K562 (cell line): ENCODE data around the gene ACVR2B. TPM values are rescaled to one million over a fixed set of nuclear protein-coding genes. Genes with fewer than 3 reads are reported as not detected.

Experiments used
- RREB1 ChIP-seq: fragments of 250-450 bp; sonication (Bioruptor Pico); IDR thresholded peaks from 2 replicates; pipeline ENCODE4 v1.4.0; 2020
- ZNF318 ChIP-seq, 2 experiments: fragments of 450-650 bp; IDR thresholded peaks; 2 replicates each; pipeline ENCODE4 v1.6.1; 2016; ENCODE audit warnings: mild to moderate bottlenecking in 2 of 2, borderline replicate concordance in 1 of 2, low read depth in 1 of 2, moderate library complexity in 1 of 2
- polyA plus RNA-seq, 8 experiments: library from polyadenylated mRNA; depleted of rRNA in 4 of 8; stranded (reverse) in 5 of 8; unstranded in 3 of 8; fragments of >200 nt; fragmentation: Nextera tagmentation in 2 of 8; fragmentation: Illumina TruSeq in 1 of 8; extraction: Ambion mirVana in 2 of 8; extraction: Trizol in 1 of 8; gene quantifications; 2 replicates each; pipeline versions ENCODE4 v1.2.1 to v1.2.3, GENCODE V29; 2011 to 2014; ENCODE audit warnings: inconsistent platforms in 1 of 8, missing spikeins in 1 of 8
- total RNA-seq, 7 experiments: library from RNA; depleted of rRNA in 6 of 7; stranded (reverse); fragments of >200 nt in 6 of 7; fragmentation: Illumina TruSeq in 2 of 7; extraction: Trizol in 2 of 7; gene quantifications; 2 replicates each; pipeline versions ENCODE4 v1.2.1 to v1.2.3, GENCODE V29; 2011 to 2021; ENCODE audit warnings: low replicate concordance in 1 of 7

The ACVR2B gene
- total and polyA plus RNA-seq, 9 of the 15 experiments (the other 6 are each of a cell fraction or from before 2014, with no cell fraction given): 1.8 to 23.7 (median 7.1) TPM

- TF ChIP-seq ZNF318 (IDR thresholded peaks at IDR 0.05; ENCODE audit: borderline replicate concordance in 1 of 2, low read depth in 1 of 2): no peak
- no peak for TF ChIP-seq RREB1 (CRISPR knock-in tag)
- TF ChIP-seq, all 486 proteins: peak for 3
Measured at GRCh38 chr3:38473229-38473628, 19.5 kb downstream of the ACVR2B start (continued).
